ENCODE measurements around the gene FMN1. TPM values are rescaled to one million over a fixed set of nuclear protein-coding genes. Genes with fewer than 3 reads are reported as not detected.

Gene FMN1
- total RNA-seq, 2 donors from 2014 or later = 26.9 to 27.5 TPM

DNA sequence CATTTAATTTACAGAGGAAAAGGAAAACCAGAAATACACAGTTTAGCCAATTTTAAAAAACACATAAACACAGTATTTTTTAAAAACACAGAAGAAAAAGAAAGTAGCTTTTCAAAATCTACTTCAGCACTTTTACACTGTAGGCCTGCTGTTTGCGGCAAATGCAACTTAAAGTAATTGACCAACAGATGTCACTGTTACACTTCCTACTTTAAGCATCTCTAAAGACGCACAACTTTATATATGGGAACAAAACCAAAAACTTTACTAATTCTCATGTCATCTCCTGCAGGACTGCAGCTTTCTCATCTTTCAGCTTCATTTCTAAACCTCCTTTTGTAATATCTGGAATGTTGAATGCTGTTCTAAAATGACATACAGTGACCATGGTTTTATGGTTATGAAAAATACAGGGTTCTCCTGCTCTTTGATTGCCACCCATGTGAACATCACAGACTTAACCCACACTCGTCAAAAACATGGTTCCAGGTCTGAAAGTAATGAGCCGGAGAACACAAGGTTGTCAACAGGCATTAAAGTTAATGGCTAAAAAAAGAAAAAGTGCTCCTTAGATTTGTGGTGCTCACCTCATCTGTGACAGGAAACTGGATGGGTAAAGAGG is 107.9 kb downstream of the FMN1 start:
- TF ChIP-seq, protein P1, sequence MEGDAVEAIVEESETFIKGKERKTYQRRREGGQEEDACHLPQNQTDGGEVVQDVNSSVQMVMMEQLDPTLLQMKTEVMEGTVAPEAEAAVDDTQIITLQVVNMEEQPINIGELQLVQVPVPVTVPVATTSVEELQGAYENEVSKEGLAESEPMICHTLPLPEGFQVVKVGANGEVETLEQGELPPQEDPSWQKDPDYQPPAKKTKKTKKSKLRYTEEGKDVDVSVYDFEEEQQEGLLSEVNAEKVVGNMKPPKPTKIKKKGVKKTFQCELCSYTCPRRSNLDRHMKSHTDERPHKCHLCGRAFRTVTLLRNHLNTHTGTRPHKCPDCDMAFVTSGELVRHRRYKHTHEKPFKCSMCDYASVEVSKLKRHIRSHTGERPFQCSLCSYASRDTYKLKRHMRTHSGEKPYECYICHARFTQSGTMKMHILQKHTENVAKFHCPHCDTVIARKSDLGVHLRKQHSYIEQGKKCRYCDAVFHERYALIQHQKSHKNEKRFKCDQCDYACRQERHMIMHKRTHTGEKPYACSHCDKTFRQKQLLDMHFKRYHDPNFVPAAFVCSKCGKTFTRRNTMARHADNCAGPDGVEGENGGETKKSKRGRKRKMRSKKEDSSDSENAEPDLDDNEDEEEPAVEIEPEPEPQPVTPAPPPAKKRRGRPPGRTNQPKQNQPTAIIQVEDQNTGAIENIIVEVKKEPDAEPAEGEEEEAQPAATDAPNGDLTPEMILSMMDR (IDR thresholded peaks at IDR 0.05) = no peak
- ATAC-seq (ENCODE audit: insufficient number of reproducible peaks, low FRiP score, low read depth) = no peak
- no peaks in the 10 kb centered on the region for H3K4me1 ChIP-seq (ENCODE audit: control insufficient read depth in 1 of 2, low read depth in 2 of 2)

DNA sequence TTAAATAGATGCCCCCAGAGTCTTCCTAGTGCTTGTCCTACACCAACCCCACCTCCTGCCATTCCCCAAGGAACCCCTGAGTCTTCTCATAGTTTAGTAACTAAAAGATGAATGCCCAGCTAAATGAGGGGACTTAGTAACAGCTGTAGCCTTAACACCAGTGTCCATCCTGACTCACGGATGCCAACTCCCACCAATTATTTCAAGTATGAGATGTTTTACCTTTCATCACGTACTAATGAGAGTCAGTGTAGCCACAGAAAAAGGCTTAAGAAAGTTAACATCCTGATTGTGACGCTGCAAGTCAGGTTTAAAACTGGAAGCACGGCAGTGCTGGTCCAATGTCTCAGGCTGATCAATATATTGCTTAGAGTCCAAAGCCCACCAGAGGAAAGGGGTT is 109.9 kb downstream of the FMN1 start:
- no peaks in the 10 kb centered on the region for H3K4me1 ChIP-seq (ENCODE audit: control insufficient read depth in 1 of 2, low read depth in 2 of 2)
- TF ChIP-seq, protein P1 (IDR thresholded peaks at IDR 0.05) = no peak
- ATAC-seq (ENCODE audit: insufficient number of reproducible peaks, low FRiP score, low read depth) = no peak
- no peaks in the 10 kb centered on the region for H3K27me3 ChIP-seq (replicated peaks; ENCODE audit: insufficient read depth)
- no peaks in the 10 kb centered on the region for H3K36me3 ChIP-seq
- no peak for DNase-seq (ENCODE audit: low spot score)
- H3K9me3 ChIP-seq = no peaks in the 10 kb centered on the region
- H3K27ac ChIP-seq = no peak overlapping the region
- H3K4me3 ChIP-seq = no peak overlapping the region

More for the DNA sequence above, 107.9 kb downstream of the FMN1 start:
- Histone ChIP-seq H3K27ac (no peak overlapping the region), H3K4me3 (no peak overlapping the region), H3K36me3 (no peaks in the 10 kb centered on the region), H3K27me3 (replicated peaks; ENCODE audit: insufficient read depth) (no peaks in the 10 kb centered on the region), H3K9me3 (no peaks in the 10 kb centered on the region)
- DNase-seq (ENCODE audit: low spot score) = no peak

DNA sequence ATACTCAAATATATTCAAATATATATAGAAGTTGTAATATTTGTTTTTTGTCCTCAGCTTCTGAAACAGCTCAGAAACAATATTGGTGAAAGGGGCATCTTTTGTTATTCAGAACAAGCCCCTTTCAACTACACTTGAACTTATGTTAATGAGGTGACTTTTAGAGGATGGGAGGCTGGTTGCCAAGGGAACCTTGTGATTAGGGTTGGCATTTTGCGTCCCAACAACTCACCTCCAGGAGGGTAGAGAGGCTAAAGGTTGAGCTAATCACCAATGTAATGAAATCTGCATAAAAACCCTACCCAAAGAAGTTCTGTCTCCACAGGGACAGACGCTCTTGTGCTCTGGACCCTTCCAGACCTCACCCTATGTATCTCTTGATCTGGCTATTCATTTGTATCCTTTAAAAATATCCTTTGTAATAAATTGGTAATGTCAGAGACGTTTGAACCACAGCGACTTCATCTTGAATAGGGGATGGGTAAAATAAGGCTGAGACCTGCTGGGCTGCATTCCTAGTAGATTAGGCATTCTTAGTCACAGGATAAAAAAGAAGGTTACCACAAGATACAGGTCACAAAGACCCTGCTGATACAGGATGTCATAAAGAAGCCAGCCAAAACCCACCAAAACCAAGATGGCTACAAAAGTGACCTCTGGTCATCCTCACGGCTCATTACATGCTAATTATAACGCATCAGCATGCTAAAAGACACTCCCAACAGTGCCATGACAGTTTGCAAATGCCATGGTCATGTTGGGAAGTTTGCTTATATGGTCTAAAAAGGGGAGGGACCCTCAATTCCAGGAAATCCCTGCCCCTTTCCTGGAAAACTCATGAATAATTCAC is 111.1 kb downstream of the FMN1 start:
- TF ChIP-seq, protein P1 (IDR thresholded peaks at IDR 0.05) = no peak
- ATAC-seq (ENCODE audit: insufficient number of reproducible peaks, low FRiP score, low read depth) (no peak), DNase-seq (ENCODE audit: low spot score) (no peak)
- Histone ChIP-seq H3K36me3 (no peaks in the 10 kb centered on the region), H3K4me3 (no peak overlapping the region), H3K27me3 (replicated peaks; ENCODE audit: insufficient read depth) (no peaks in the 10 kb centered on the region), H3K9me3 (no peaks in the 10 kb centered on the region), H3K27ac (no peak overlapping the region), H3K4me1 (ENCODE audit: control insufficient read depth in 1 of 2, low read depth in 2 of 2) (no peaks in the 10 kb centered on the region)

DNA sequence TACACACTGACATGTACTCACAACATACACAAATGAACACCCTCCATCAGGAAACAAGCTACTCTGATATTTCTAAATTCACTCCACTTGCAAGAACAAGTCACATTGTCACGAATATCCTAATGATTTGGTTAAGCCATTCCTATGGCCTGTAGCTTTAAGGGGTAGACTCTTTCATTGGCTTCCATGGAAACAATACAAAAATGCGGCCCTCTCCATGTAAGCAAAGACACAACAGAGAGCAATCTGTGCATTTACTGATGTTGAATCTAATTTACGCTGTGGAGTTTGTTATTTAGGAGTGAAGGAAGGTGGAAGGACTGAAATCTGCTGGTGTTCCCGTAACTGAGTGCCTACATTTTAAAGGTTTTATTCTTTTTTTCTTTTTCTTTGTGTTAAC is 114.5 kb downstream of the FMN1 start:
- Histone ChIP-seq H3K4me1 (ENCODE audit: control insufficient read depth in 1 of 2, low read depth in 2 of 2) (no peaks in the 10 kb centered on the region), H3K36me3 (no peaks in the 10 kb centered on the region), H3K27me3 (replicated peaks; ENCODE audit: insufficient read depth) (no peaks in the 10 kb centered on the region), H3K9me3 (no peaks in the 10 kb centered on the region), H3K27ac (no peak overlapping the region), H3K4me3 (no peak overlapping the region)
- no peak for DNase-seq (ENCODE audit: low spot score)
- TF ChIP-seq, protein P1 (IDR thresholded peaks at IDR 0.05) = no peak
- ATAC-seq (ENCODE audit: insufficient number of reproducible peaks, low FRiP score, low read depth) = no peak

DNA sequence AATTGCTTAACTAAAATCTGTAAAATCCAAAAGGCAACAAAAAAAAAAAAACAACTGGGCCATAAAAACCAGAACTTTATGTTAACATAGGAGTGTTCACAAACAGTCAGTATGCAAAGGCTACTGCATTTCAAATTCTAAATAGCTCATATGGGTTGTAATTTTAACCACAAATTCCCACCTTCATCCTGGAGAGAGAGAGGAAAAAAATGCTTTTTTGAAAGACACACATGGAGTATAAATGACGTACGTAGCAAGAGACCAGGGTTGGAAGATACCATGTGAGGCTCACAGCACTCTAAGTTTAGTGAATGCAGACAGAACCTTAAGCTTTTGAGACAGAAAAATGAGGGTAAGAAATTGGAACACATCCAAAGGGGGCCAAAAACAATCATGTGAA is 115.9 kb downstream of the FMN1 start:
- Histone ChIP-seq H3K4me3 (no peak overlapping the region), H3K4me1 (ENCODE audit: control insufficient read depth in 1 of 2, low read depth in 2 of 2) (no peaks in the 10 kb centered on the region), H3K9me3 (no peaks in the 10 kb centered on the region), H3K27me3 (replicated peaks; ENCODE audit: insufficient read depth) (no peaks in the 10 kb centered on the region), H3K36me3 (no peaks in the 10 kb centered on the region), H3K27ac (no peak overlapping the region)
- no peak for ATAC-seq (ENCODE audit: insufficient number of reproducible peaks, low FRiP score, low read depth)
- no peak for DNase-seq (ENCODE audit: low spot score)
- TF ChIP-seq, protein P1 (IDR thresholded peaks at IDR 0.05) = no peak
